GM12873 (cell line): ENCODE results near the gene RAB11A.

Experiments used
- CTCF ChIP-seq: IDR thresholded peaks from 2 replicates; pipeline ENCODE4 v1.5.1; 2012; ENCODE audit warnings: low read depth, mild to moderate bottlenecking, moderate library complexity, low read length, control low read depth; ENCODE audit not compliant: insufficient read depth; ENCODE audit errors: missing control alignments

The RAB11A gene

DNA sequence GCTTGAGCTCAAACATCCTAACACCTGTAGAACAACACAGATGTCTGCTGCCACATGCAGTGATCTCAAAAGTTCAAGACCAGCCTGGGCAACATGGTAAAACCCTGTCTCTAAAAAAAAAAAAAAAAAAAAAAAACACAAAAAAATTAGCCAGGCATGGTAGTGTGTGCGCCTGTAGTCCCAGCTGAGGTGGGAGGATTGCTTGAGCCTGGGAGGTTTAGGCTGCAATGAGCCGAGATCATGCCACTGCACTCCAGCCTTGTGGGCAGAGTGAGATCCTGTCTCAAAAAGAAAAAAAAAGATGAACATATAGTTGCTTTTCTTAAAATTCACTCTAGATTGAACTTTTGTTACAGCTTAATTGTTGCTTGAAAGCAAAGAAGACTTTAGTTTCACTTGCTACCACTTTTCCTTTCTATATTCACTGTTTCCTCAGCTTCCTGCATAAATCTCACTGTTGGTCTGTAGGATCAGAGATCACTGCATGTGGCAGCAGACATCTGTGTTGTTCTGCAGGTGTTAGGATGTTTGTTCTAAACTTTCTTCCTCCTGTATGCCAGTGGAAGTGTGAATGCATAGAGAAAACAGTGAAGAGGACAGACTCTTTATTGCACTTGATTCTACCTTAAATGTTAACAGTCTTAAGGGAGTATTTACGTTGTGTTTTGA lies 12.6 kb downstream of the RAB11A start:
- no peak for TF ChIP-seq CTCF

DNA sequence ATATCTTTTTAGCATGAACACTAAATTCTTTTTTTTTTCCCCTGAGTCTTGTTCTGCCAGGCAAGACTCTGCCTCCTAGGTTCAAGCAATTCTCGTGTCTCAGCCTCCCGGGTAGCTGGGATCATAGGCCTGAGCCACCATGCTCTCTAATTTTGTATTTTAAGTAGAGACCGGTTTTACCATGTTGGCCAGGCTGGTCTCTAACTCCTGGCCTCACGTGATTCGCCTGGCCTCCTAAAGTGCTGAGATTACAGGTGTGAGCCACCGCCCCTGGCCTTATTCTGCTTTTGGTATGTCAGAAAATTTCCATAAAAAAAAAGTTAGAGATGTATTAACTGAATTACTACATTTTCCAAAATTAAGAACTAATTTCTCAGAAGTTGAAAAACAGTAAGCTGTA lies 14.3 kb downstream of the RAB11A start:
- TF ChIP-seq CTCF, result no peak

GRCh38 chr15:65884511-65884910 lies 15.2 kb downstream of the RAB11A start:
- no peak for TF ChIP-seq CTCF

GRCh38 chr15:65885668-65886218 lies 16.5 kb downstream of the RAB11A start:
- TF ChIP-seq CTCF, result no peak

DNA sequence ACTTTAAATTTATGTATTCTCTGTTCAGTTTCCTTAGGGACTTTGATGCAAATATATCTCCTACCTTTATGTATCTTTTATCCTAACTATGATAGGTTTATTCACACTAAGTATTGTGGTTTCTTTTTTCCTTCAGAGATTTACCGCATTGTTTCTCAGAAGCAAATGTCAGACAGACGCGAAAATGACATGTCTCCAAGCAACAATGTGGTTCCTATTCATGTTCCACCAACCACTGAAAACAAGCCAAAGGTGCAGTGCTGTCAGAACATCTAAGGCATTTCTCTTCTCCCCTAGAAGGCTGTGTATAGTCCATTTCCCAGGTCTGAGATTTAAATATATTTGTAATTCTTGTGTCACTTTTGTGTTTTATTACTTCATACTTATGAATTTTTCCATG lies 18.3 kb downstream of the RAB11A start:
- TF ChIP-seq CTCF, result no peak

- TF ChIP-seq CTCF, result no peak
These were observed 19.7 kb downstream of the RAB11A start for GRCh38 chr15:65888981-65889380.

- TF ChIP-seq CTCF, result no peak
These were observed 23.8 kb downstream of the RAB11A start for GRCh38 chr15:65893060-65893459.

DNA sequence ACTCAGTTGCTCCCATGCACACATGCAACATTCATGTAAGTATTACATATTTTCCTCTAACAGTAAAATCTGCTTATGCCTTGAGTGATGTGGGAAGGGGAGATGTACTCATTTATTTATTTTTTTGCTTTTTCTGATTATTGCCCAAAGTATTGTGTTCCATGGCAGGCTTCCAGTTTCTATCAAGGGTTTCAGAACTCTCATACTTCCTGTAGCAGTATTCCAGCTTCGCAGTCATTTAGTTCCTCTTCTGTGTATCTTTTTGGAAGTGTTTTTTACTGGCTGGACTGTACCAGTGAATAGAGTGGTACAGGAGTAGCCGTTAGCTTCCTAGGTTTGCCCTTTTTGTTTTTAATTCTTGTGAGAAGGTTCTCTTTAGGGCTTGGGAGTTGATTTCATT lies 26.9 kb downstream of the RAB11A start:
- TF ChIP-seq CTCF, result no peak
